ENCODE measurements around the gene LRRC36. TPM values are rescaled to one million over a fixed set of nuclear protein-coding genes. Genes with fewer than 3 reads are reported as not detected.

LRRC36 gene
- total and polyA plus RNA-seq, 2 of the 13 experiments (the other 11 are each of a cell fraction or from before 2014, with no cell fraction given): 0.12 to 0.15 TPM

GRCh38 chr16:67407176-67407787 lies 80.7 kb downstream of the LRRC36 start:
- Histone ChIP-seq H3K36me3 (replicated peaks in 1 of 2; ENCODE audit: control insufficient read depth in 1 of 2, insufficient read depth in 2 of 2, low read length in 2 of 2) (no peaks in the 10 kb centered on the region), H3K9me3 (ENCODE audit: low read length) (no peaks in the 10 kb centered on the region), H3K9ac (ENCODE audit: insufficient read depth, low read depth, low read length) (no peak overlapping the region), H3K79me2 (ENCODE audit: insufficient read depth, low read length) (no peaks in the 10 kb centered on the region), H3K27me3 (ENCODE audit: control insufficient read depth in 1 of 2, insufficient read depth in 2 of 2, low read length in 2 of 2) (peaks cover 0 to 14% of the 10 kb centered on the region in 2 experiments; a peak in 3 of 5 replicates), H3K27ac (ENCODE audit: extremely low read length, insufficient read depth, low read length) (no peak overlapping the region), H2AFZ (ENCODE audit: low read length) (no peak overlapping the region), H3K4me1 (ENCODE audit: insufficient read depth, low read length) (peaks cover 28% of the 10 kb centered on the region), H3K4me3 (replicated peaks in 1 of 3; ENCODE audit: insufficient read depth in 1 of 3, low read depth in 2 of 3, low read length in 3 of 3) (no peak overlapping the region), H3K4me2 (ENCODE audit: low read depth, low read length) (no peak overlapping the region), H4K20me1 (ENCODE audit: insufficient read depth, low read length) (no peaks in the 10 kb centered on the region)
- FAIRE-seq (no peak), DNase-seq (ENCODE audit: low spot score) (no peak), ATAC-seq (no peak)
- in situ Hi-C loops (cut with HindIII; ENCODE audit: extremely low pct_ligation_motif_present, low pct_unique_long_range_greater_than_20kb): no loop called here
- ChIA-PET POLR2A (no interaction called here), CTCF (ENCODE audit: low intra/inter-chr PET ratio, low total read pairs) (interaction anchor here (1.5 kb wide), 2 partner anchors 58 to 128 kb away, joined by 4 read pairs; partner anchors contain the start of gene PLEKHG4)
- BruUV-seq (replicated peaks): no TSS peak
- WGBS (ENCODE audit: low lambda C conversion rate): 75% methylated on average over 3 of the region's 7 CpGs
- intact Hi-C loops (cut with micrococcal nuclease; ENCODE audit: unreplicated experiment): loop anchor here (2.0 kb wide), 1 partner anchor 58 kb away; no protein-coding TSS in a partner anchor
- TF ChIP-seq ZNF451 (CRISPR knock-in tag; IDR thresholded peaks at IDR 0.05) (no peak), ZNF766 (CRISPR knock-in tag; IDR thresholded peaks at IDR 0.05; ENCODE audit: borderline replicate concordance) (no peak), KDM5A (IDR thresholded peaks at IDR 0.05; ENCODE audit: borderline replicate concordance, low read length) (no peak), ZNF788 (CRISPR knock-in tag; IDR thresholded peaks at IDR 0.05; ENCODE audit: borderline replicate concordance) (no peak), JUNB (CRISPR knock-in tag; IDR thresholded peaks at IDR 0.05; ENCODE audit: borderline replicate concordance) (no peak), BATF2 (CRISPR knock-in tag; IDR thresholded peaks at IDR 0.05) (no peak), HOXD1 (CRISPR knock-in tag; IDR thresholded peaks at IDR 0.05) (no peak), ZNF558 (CRISPR knock-in tag; IDR thresholded peaks at IDR 0.05; ENCODE audit: borderline replicate concordance) (no peak), ZNF275 (CRISPR knock-in tag; IDR thresholded peaks at IDR 0.05; ENCODE audit: borderline replicate concordance) (no peak), ZBTB37 (CRISPR knock-in tag; IDR thresholded peaks at IDR 0.05) (no peak), ZNF557 (CRISPR knock-in tag; IDR thresholded peaks at IDR 0.05) (no peak), ZNF18 (CRISPR knock-in tag; IDR thresholded peaks at IDR 0.05; ENCODE audit: insufficient replicate concordance) (no peak), GTF2F1 (IDR thresholded peaks at IDR 0.05; ENCODE audit: low read length) (no peak), ZNF883 (CRISPR knock-in tag; IDR thresholded peaks at IDR 0.05; ENCODE audit: not compliant biosample characterization) (no peak), GMEB1 (CRISPR knock-in tag; IDR thresholded peaks at IDR 0.05; ENCODE audit: borderline replicate concordance) (no peak)
